Measurements from ENCODE around the gene DMD. TPM values are rescaled to one million over a fixed set of nuclear protein-coding genes. Genes with fewer than 3 reads are reported as not detected.
A peak's percentile ranks its signal among the peaks of the same experiment; 100 is the strongest.

The DMD gene
- total and polyA plus RNA-seq, 2 of the 13 experiments (the other 11 are each of a cell fraction or from before 2014, with no cell fraction given) = 17.6 to 25.9 TPM

- TF ChIP-seq, protein P1, sequence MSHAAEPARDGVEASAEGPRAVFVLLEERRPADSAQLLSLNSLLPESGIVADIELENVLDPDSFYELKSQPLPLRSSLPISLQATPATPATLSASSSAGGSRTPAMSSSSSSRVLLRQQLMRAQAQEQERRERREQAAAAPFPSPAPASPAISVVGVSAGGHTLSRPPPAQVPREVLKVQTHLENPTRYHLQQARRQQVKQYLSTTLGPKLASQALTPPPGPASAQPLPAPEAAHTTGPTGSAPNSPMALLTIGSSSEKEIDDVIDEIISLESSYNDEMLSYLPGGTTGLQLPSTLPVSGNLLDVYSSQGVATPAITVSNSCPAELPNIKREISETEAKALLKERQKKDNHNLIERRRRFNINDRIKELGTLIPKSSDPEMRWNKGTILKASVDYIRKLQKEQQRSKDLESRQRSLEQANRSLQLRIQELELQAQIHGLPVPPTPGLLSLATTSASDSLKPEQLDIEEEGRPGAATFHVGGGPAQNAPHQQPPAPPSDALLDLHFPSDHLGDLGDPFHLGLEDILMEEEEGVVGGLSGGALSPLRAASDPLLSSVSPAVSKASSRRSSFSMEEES (CRISPR knock-in tag; IDR thresholded peaks at IDR 0.05) = no peak
- no peak for TF ChIP-seq MIER2 (CRISPR knock-in tag; IDR thresholded peaks at IDR 0.05)
- no peak for TF ChIP-seq ZNF367 (CRISPR knock-in tag; IDR thresholded peaks at IDR 0.05; ENCODE audit: borderline replicate concordance)
- no peak for TF ChIP-seq BRCA1 (CRISPR knock-in tag; IDR thresholded peaks at IDR 0.05)
- TF ChIP-seq, protein P2, sequence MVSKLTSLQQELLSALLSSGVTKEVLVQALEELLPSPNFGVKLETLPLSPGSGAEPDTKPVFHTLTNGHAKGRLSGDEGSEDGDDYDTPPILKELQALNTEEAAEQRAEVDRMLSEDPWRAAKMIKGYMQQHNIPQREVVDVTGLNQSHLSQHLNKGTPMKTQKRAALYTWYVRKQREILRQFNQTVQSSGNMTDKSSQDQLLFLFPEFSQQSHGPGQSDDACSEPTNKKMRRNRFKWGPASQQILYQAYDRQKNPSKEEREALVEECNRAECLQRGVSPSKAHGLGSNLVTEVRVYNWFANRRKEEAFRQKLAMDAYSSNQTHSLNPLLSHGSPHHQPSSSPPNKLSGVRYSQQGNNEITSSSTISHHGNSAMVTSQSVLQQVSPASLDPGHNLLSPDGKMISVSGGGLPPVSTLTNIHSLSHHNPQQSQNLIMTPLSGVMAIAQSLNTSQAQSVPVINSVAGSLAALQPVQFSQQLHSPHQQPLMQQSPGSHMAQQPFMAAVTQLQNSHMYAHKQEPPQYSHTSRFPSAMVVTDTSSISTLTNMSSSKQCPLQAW (CRISPR knock-in tag; IDR thresholded peaks at IDR 0.05) = no peak
- TF ChIP-seq ZIK1 (CRISPR knock-in tag; IDR thresholded peaks at IDR 0.05; ENCODE audit: borderline replicate concordance, low read depth) = no peak
- TF ChIP-seq TAF1 (CRISPR knock-in tag; IDR thresholded peaks at IDR 0.05) = no peak
- TF ChIP-seq TFAP4 (IDR thresholded peaks at IDR 0.05; ENCODE audit: borderline replicate concordance, low read depth) = peak; percentile 94
- TF ChIP-seq IKZF4 (CRISPR knock-in tag; IDR thresholded peaks at IDR 0.05; ENCODE audit: borderline replicate concordance, low read depth, not compliant biosample characterization) = no peak
- TF ChIP-seq ZNF138 (CRISPR knock-in tag; IDR thresholded peaks at IDR 0.05; ENCODE audit: low read depth) = no peak
- no peak for TF ChIP-seq DNMT3B (CRISPR knock-in tag; conservative IDR thresholded peaks at IDR 0.05)
- no peak for TF ChIP-seq NCOR1 (IDR thresholded peaks at IDR 0.05; ENCODE audit: borderline replicate concordance, low read length)
- no peak for TF ChIP-seq RXRA (CRISPR knock-in tag; IDR thresholded peaks at IDR 0.05)
- no peak for TF ChIP-seq SIX1 (CRISPR knock-in tag; IDR thresholded peaks at IDR 0.05; ENCODE audit: borderline replicate concordance)
- no peak for TF ChIP-seq HES4 (CRISPR knock-in tag; IDR thresholded peaks at IDR 0.05; ENCODE audit: borderline replicate concordance)
- no peak for TF ChIP-seq ZNF841 (CRISPR knock-in tag; IDR thresholded peaks at IDR 0.05; ENCODE audit: borderline replicate concordance)
- TF ChIP-seq SAP130 (CRISPR knock-in tag; IDR thresholded peaks at IDR 0.05; ENCODE audit: low read depth) = 0 out of 2 replicates have a peak, but pooled peaks have one; percentile 37
- TF ChIP-seq ZFP91 (CRISPR knock-in tag; IDR thresholded peaks at IDR 0.05; ENCODE audit: borderline replicate concordance) = no peak
- TF ChIP-seq, protein P3, sequence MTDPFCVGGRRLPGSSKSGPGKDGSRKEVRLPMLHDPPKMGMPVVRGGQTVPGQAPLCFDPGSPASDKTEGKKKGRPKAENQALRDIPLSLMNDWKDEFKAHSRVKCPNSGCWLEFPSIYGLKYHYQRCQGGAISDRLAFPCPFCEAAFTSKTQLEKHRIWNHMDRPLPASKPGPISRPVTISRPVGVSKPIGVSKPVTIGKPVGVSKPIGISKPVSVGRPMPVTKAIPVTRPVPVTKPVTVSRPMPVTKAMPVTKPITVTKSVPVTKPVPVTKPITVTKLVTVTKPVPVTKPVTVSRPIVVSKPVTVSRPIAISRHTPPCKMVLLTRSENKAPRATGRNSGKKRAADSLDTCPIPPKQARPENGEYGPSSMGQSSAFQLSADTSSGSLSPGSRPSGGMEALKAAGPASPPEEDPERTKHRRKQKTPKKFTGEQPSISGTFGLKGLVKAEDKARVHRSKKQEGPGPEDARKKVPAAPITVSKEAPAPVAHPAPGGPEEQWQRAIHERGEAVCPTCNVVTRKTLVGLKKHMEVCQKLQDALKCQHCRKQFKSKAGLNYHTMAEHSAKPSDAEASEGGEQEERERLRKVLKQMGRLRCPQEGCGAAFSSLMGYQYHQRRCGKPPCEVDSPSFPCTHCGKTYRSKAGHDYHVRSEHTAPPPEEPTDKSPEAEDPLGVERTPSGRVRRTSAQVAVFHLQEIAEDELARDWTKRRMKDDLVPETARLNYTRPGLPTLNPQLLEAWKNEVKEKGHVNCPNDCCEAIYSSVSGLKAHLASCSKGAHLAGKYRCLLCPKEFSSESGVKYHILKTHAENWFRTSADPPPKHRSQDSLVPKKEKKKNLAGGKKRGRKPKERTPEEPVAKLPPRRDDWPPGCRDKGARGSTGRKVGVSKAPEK (CRISPR knock-in tag; IDR thresholded peaks at IDR 0.05; ENCODE audit: borderline replicate concordance) = no peak
- TF ChIP-seq NR2C2 (CRISPR knock-in tag; IDR thresholded peaks at IDR 0.05; ENCODE audit: borderline replicate concordance) = no peak
- TF ChIP-seq HDAC6 (IDR thresholded peaks at IDR 0.05; ENCODE audit: low read depth, low read length) = no peak
- TF ChIP-seq ZSCAN22 (CRISPR knock-in tag; IDR thresholded peaks at IDR 0.05) = no peak
- no peak for TF ChIP-seq SAFB2 (CRISPR knock-in tag; IDR thresholded peaks at IDR 0.05; ENCODE audit: borderline replicate concordance, low read depth)
These were observed 1217.7 kb downstream of the DMD start (continued) for GRCh38 chrX:31993637-31994036.

Data from HepG2 (cell line).